Natural killer cell (primary cell): ENCODE data around the gene INSL3. TPM values are rescaled to one million over a fixed set of nuclear protein-coding genes. Genes with fewer than 3 reads are reported as not detected.

Source experiments
- ATAC-seq, 3 donors: fragments of 150-1000 bp in 2 of 3; fragments of 200-7000 bp in 1 of 3; cut with Tn5 transposase; 1 replicate in 1 of 3; 2 replicates in 2 of 3; pipeline ENCODE4 v1.10.0; 2021; ENCODE audit warnings: mild to moderate bottlenecking in 2 of 3, moderate library complexity in 2 of 3
- DNase-seq, 2 donors: peaks; one replicate each; pipeline versions ENCODE4 v3.0.0 to v3.0.0-alpha.2; 2013 to 2021; ENCODE audit warnings: mixed read lengths in 1 of 2
- H3K27ac ChIP-seq: one replicate; pipeline ENCODE4 v1.5.1; 2013; ENCODE audit warnings: mild to moderate bottlenecking, low read length
- H3K27me3 ChIP-seq: one replicate; pipeline ENCODE4 v1.6.1; 2013; ENCODE audit warnings: low read length; ENCODE audit not compliant: control insufficient read depth, insufficient read depth
- H3K36me3 ChIP-seq: one replicate; pipeline ENCODE4 v1.6.1; 2013; ENCODE audit warnings: low read length; ENCODE audit not compliant: control insufficient read depth, insufficient read depth
- H3K4me1 ChIP-seq: one replicate; pipeline ENCODE4 v1.6.1; 2013; ENCODE audit warnings: low read length; ENCODE audit not compliant: control insufficient read depth, insufficient read depth
- H3K4me3 ChIP-seq: one replicate; pipeline ENCODE4 v1.5.1; 2013; ENCODE audit warnings: low read length
- H3K9me3 ChIP-seq: one replicate; pipeline ENCODE4 v1.6.1; 2013; ENCODE audit warnings: low read length; ENCODE audit not compliant: control insufficient read depth, insufficient read depth
- H3K27ac Mint-ChIP-seq, 2 donors: one replicate each; pipeline ENCODE4 v1.8.0; 2022; ENCODE audit warnings: mild to moderate bottlenecking in 2 of 2, mixed read lengths in 2 of 2, moderate library complexity in 1 of 2
- H3K27me3 Mint-ChIP-seq, 2 donors: one replicate each; pipeline ENCODE4 v1.8.0; 2022; ENCODE audit warnings: low read depth in 2 of 2, mixed read lengths in 2 of 2
- H3K36me3 Mint-ChIP-seq: one replicate; pipeline ENCODE4 v1.8.0; 2022; ENCODE audit warnings: mixed read lengths
- H3K4me1 Mint-ChIP-seq, 2 donors: one replicate each; pipeline ENCODE4 v1.8.0; 2022; ENCODE audit warnings: mixed read lengths in 2 of 2
- H3K4me3 Mint-ChIP-seq: one replicate; pipeline ENCODE4 v1.8.0; 2022; ENCODE audit warnings: mild to moderate bottlenecking, moderate library complexity, mixed read lengths
- H3K9me3 Mint-ChIP-seq, 2 donors: one replicate each; pipeline ENCODE4 v1.8.0; 2022; ENCODE audit warnings: mixed read lengths in 2 of 2
- CTCF ChIP-seq: fragments of 200-600 bp; IDR thresholded peaks from one replicate; pipeline ENCODE4 v1.8.0; 2022; ENCODE audit warnings: antibody characterized with exemption
- WGBS: methylation state at CpG from one replicate; pipeline ENCODE4 v1.1.7; 2013; ENCODE audit warnings: missing lambda C conversion rate; ENCODE audit not compliant: insufficient coverage; 5-methylcytosine and 5-hydroxymethylcytosine counted together
- intact Hi-C: fragments of 100-400 bp; cut with micrococcal nuclease; formaldehyde crosslinking; loops from one replicate; pipeline ENCODE4 v1.14.2; 2022
- total RNA-seq, 4 donors: library from RNA; stranded (reverse); fragments of 120-200 nt in 1 of 4; gene quantifications; one replicate each; pipeline versions ENCODE4 v1.2.3 to v1.2.4, GENCODE V29; 2013 to 2022

The INSL3 gene
- total RNA-seq, 3 donors from 2014 or later (not counting 1 experiment from before 2014, with no cell fraction given) = 1.5 to 2.9 (median 1.7) TPM

GRCh38 chr19:17847538-17848366 is 26.4 kb upstream of the INSL3 start, which contains the start of gene JAK3:
Gene JAK3 (minus strand): TSS chr19:17847982. CDS start chr19:17844417, 3,565 bp downstream.
- Mint-ChIP-seq H3K27me3 (no peaks in the 10 kb centered on the region), H3K4me3 (peak within 1 kb of the TSS; percentile 82), H3K9me3 (no peaks in the 10 kb centered on the region), H3K27ac (peak within 1 kb of the TSS; percentile 98 to 99), H3K4me1 (peaks cover 35 to 72% of the 10 kb centered on the region in 2 donors), H3K36me3 (no peaks in the 10 kb centered on the region)
- H3K27me3 ChIP-seq = no peaks in the 10 kb centered on the region
- under 1% methylated on average over 38 of the region's 40 CpGs for WGBS
- peaks cover 89% of the 10 kb centered on the region for H3K4me1 ChIP-seq
- peak within 1 kb of the TSS; percentile 61 for H3K4me3 ChIP-seq
- peaks cover 14% of the 10 kb centered on the region for H3K36me3 ChIP-seq
- H3K9me3 ChIP-seq = no peaks in the 10 kb centered on the region
- intact Hi-C loops = no loop called here
- ATAC-seq (peak; percentile 79 to 88 (median 86)), DNase-seq (peak; percentile 71 to 93)
- H3K27ac ChIP-seq = peak within 1 kb of the TSS; percentile 81
- no peak for TF ChIP-seq CTCF

GRCh38 chr19:17846146-17846545 is 24.8 kb upstream of the INSL3 start:
- peaks cover 27 to 67% of the 10 kb centered on the region in 2 donors for H3K4me1 Mint-ChIP-seq
- H3K4me3 Mint-ChIP-seq = peak overlapping the region; percentile 82
- peak overlapping the region; percentile 98 to 99 for H3K27ac Mint-ChIP-seq
- Histone ChIP-seq H3K27me3 (no peaks in the 10 kb centered on the region), H3K36me3 (peaks cover 26% of the 10 kb centered on the region), H3K4me1 (peaks cover 83% of the 10 kb centered on the region), H3K9me3 (no peaks in the 10 kb centered on the region), H3K27ac (peak overlapping the region; percentile 81), H3K4me3 (peak overlapping the region; percentile 21)
- ATAC-seq (peak in 1 of 3 donors; percentile 15), DNase-seq (peak; percentile 28 to 82)
- no peaks in the 10 kb centered on the region for H3K36me3 Mint-ChIP-seq
- intact Hi-C loops = no loop called here
- no peaks in the 10 kb centered on the region for H3K27me3 Mint-ChIP-seq
- TF ChIP-seq CTCF = no peak
- WGBS = 14% methylated on average over 8 of the region's 8 CpGs
- H3K9me3 Mint-ChIP-seq = no peaks in the 10 kb centered on the region

- peaks cover 17 to 56% of the 10 kb centered on the region in 2 donors for H3K4me1 Mint-ChIP-seq
Measured at GRCh38 chr19:17843908-17844490, 22.7 kb upstream of the INSL3 start.

More at GRCh38 chr19:17843908-17844490, 22.7 kb upstream of the INSL3 start:
- peak overlapping the region; percentile 31 to 76 for H3K27ac Mint-ChIP-seq
- peaks cover 61% of the 10 kb centered on the region for H3K4me1 ChIP-seq
- DNase-seq (no peak), ATAC-seq (no peak)
- no peaks in the 10 kb centered on the region for H3K9me3 Mint-ChIP-seq
- intact Hi-C loops = no loop called here
- no peaks in the 10 kb centered on the region for H3K27me3 ChIP-seq
- no peaks in the 10 kb centered on the region for H3K36me3 Mint-ChIP-seq
- H3K4me3 ChIP-seq = no peak overlapping the region
- H3K9me3 ChIP-seq = no peaks in the 10 kb centered on the region
- H3K27me3 Mint-ChIP-seq = no peaks in the 10 kb centered on the region
- H3K27ac ChIP-seq = no peak overlapping the region
- H3K36me3 ChIP-seq = peaks cover 47% of the 10 kb centered on the region
- 92% methylated on average over 14 of the region's 14 CpGs for WGBS
- no peak for TF ChIP-seq CTCF
- no peak overlapping the region for H3K4me3 Mint-ChIP-seq
